A549 (cell line): ENCODE measurements around the gene ACOT4.
"Not testable (repeated sequence)": the region's sequence is repeated elsewhere in the genome, so short reads cannot be mapped to it uniquely, and the experiment has no call there.

Experiments used
- BHLHE40 ChIP-seq: IDR thresholded peaks from 2 replicates; pipeline ENCODE4 v1.6.1; 2012; ENCODE audit warnings: low read depth, low read length, inconsistent platforms
- CTCF ChIP-seq: fragments of >200 bp; sonication (Bioruptor Twin); formaldehyde crosslinking; IDR thresholded peaks from 3 replicates; pipeline ENCODE4 v1.5.1; 2016
- EP300 ChIP-seq, 2 experiments: fragments of >200 bp; sonication (Bioruptor Twin); formaldehyde crosslinking; IDR thresholded peaks; 2 replicates in 1 of 2; 3 replicates in 1 of 2; pipeline ENCODE4 v1.6.1; 2016 to 2017
- HDAC2 ChIP-seq: fragments of 200-600 bp; sonication (generic); IDR thresholded peaks from 2 replicates; pipeline ENCODE4 v1.6.1; 2016
- JUNB ChIP-seq: fragments of >200 bp; sonication (Bioruptor Twin); formaldehyde crosslinking; IDR thresholded peaks from 2 replicates; pipeline ENCODE4 v1.6.1; 2016
- PHF8 ChIP-seq: fragments of 200-600 bp; sonication (generic); IDR thresholded peaks from 2 replicates; pipeline ENCODE4 v1.6.1; 2016; ENCODE audit warnings: low read depth, mild to moderate bottlenecking, antibody characterized with exemption, moderate library complexity, borderline replicate concordance
- POLR2A ChIP-seq: IDR thresholded peaks from 2 replicates; pipeline ENCODE4 v1.6.1; 2012; ENCODE audit warnings: mild to moderate bottlenecking, low read length
- RAD21 ChIP-seq, 2 experiments: fragments of >200 bp in 1 of 2; sonication (Bioruptor Twin) in 1 of 2; formaldehyde crosslinking in 1 of 2; IDR thresholded peaks in 1 of 2; conservative IDR thresholded peaks in 1 of 2; 2 replicates in 1 of 2; 3 replicates in 1 of 2; pipeline ENCODE4 v1.6.1; 2012 to 2018; ENCODE audit warnings: inconsistent platforms in 1 of 2
- RCOR1 ChIP-seq: fragments of 150-350 bp; IDR thresholded peaks from 2 replicates; pipeline ENCODE4 v1.6.1; 2014; ENCODE audit warnings: antibody characterized with exemption, low read length, low read depth
- RFX5 ChIP-seq: fragments of 450-650 bp; IDR thresholded peaks from 2 replicates; pipeline ENCODE4 v1.7.1; 2014; ENCODE audit warnings: antibody characterized with exemption, mild to moderate bottlenecking, moderate library complexity
- TF ChIP-seq, protein P1 (sequence below): fragments of 200-600 bp; sonication (generic); IDR thresholded peaks from 2 replicates; pipeline ENCODE4 v1.6.1; 2016; ENCODE audit warnings: antibody characterized with exemption, mild to moderate bottlenecking, moderate library complexity

DNA sequence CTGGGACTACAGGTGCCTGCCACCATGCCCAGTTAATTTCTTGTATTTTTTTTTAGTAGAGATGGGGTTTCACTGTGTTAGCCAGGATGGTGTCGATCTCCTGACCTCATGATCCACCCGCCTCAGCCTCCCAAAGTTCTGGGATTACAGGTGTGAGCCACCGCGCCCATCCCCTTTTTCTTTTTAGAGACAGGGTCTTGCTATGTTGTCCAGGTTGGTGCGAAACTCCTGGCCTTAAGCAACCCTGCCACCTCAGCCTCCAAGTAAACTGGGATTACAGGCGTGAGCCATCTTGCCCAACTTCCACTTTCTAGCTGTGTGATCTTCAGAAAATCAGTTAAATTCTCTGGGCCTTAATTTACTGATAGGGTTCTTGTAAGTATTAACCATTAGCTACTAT is 24.7 kb upstream of the ACOT4 start:
- not testable (repeated sequence) for TF ChIP-seq CTCF; POLR2A; RCOR1; EP300 (IDR thresholded peaks at IDR 0.05); RFX5; PHF8; BHLHE40; RAD21 (conservative IDR thresholded peaks at IDR 0.05 in 1 of 2, IDR thresholded peaks at IDR 0.05 in 1 of 2); JUNB; HDAC2
- TF ChIP-seq, protein P1, sequence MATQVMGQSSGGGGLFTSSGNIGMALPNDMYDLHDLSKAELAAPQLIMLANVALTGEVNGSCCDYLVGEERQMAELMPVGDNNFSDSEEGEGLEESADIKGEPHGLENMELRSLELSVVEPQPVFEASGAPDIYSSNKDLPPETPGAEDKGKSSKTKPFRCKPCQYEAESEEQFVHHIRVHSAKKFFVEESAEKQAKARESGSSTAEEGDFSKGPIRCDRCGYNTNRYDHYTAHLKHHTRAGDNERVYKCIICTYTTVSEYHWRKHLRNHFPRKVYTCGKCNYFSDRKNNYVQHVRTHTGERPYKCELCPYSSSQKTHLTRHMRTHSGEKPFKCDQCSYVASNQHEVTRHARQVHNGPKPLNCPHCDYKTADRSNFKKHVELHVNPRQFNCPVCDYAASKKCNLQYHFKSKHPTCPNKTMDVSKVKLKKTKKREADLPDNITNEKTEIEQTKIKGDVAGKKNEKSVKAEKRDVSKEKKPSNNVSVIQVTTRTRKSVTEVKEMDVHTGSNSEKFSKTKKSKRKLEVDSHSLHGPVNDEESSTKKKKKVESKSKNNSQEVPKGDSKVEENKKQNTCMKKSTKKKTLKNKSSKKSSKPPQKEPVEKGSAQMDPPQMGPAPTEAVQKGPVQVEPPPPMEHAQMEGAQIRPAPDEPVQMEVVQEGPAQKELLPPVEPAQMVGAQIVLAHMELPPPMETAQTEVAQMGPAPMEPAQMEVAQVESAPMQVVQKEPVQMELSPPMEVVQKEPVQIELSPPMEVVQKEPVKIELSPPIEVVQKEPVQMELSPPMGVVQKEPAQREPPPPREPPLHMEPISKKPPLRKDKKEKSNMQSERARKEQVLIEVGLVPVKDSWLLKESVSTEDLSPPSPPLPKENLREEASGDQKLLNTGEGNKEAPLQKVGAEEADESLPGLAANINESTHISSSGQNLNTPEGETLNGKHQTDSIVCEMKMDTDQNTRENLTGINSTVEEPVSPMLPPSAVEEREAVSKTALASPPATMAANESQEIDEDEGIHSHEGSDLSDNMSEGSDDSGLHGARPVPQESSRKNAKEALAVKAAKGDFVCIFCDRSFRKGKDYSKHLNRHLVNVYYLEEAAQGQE = not testable (repeated sequence)
